Gastrocnemius medialis (tissue), 4 donors: ENCODE results near the gene SS18L1.

Experiments used
- CTCF ChIP-seq, 5 experiments: fragments of 450-650 bp in 3 of 5; fragments of 200-600 bp in 2 of 5; sonication (generic) in 2 of 5; IDR thresholded peaks in 4 of 5; conservative IDR thresholded peaks in 1 of 5; 1 replicate in 4 of 5; 2 replicates in 1 of 5; pipeline ENCODE4 v1.5.1; 2016 to 2019; ENCODE audit warnings: antibody characterized with exemption in 5 of 5, mild to moderate bottlenecking in 3 of 5, moderate library complexity in 3 of 5
- POLR2A ChIP-seq, 2 donors: fragments of 450-650 bp; IDR thresholded peaks; one replicate each; pipeline ENCODE4 v1.6.1; 2017; ENCODE audit warnings: antibody characterized with exemption in 2 of 2, mild to moderate bottlenecking in 2 of 2, moderate library complexity in 2 of 2

GRCh38 chr20:62122654-62123449, 20.7 kb upstream of the SS18L1 start:
- TF ChIP-seq POLR2A (IDR thresholded peaks at IDR 0.05): no peak
- no peak for TF ChIP-seq CTCF (IDR thresholded peaks at IDR 0.05 in 4 of 5, conservative IDR thresholded peaks at IDR 0.05 in 1 of 5)
